IMR-90 (cell line): ENCODE measurements around the gene SKIL. TPM values are rescaled to one million over a fixed set of nuclear protein-coding genes. Genes with fewer than 3 reads are reported as not detected.

Experiments used
- ATAC-seq: fragments of 200-7000 bp; cut with Tn5 transposase; 2 replicates; pipeline ENCODE4 v1.9.1; 2020; ENCODE audit warnings: low read depth, mild to moderate bottlenecking, moderate library complexity
- BruUV-seq: library from RNA; stranded (reverse); fragments of 400-500 nt; replicated peaks from 2 replicates; lab custom pipeline; 2021; lab: Mats Ljungman, UMichigan
- CTCF ChIA-PET: fragments of 300-600 bp; formaldehyde crosslinking; extraction: SDS; loops from one replicate; lab custom pipeline; 2021; ENCODE audit warnings: antibody characterized with exemption; lab: Yijun Ruan, JAX
- POLR2A ChIA-PET: fragments of 300-600 bp; sonication (Branson Sonifier 250); formaldehyde crosslinking; loops from one replicate; lab custom pipeline; 2022; ENCODE audit warnings: antibody characterized with exemption; ENCODE audit not compliant: unreplicated experiment; lab: Charles Lee
- DNase-seq: peaks from one replicate; pipeline ENCODE4 v3.0.0; 2013
- H2AFZ ChIP-seq: replicated peaks from 2 replicates; pipeline ENCODE3; 2013; ENCODE audit warnings: low read length, mild to moderate bottlenecking; ENCODE audit not compliant: poor library complexity
- H2AK5ac ChIP-seq: 2 replicates; pipeline ENCODE4 v1.6.1; 2013; ENCODE audit warnings: low read depth, low read length, inconsistent platforms
- H2AK9ac ChIP-seq: replicated peaks from 2 replicates; pipeline ENCODE3; 2013; ENCODE audit warnings: mild to moderate bottlenecking, low read depth, low read length, moderate library complexity; ENCODE audit not compliant: poor library complexity
- H2BK120ac ChIP-seq: 2 replicates; pipeline ENCODE4 v1.6.1; 2013; ENCODE audit warnings: low read depth, low read length, inconsistent platforms
- H2BK15ac ChIP-seq: 3 replicates; pipeline ENCODE4 v1.6.1; 2013; ENCODE audit warnings: low read depth, low read length, inconsistent platforms
- H2BK20ac ChIP-seq: 2 replicates; pipeline ENCODE4 v1.6.1; 2013; ENCODE audit warnings: low read depth, mild to moderate bottlenecking, inconsistent platforms, low read length, moderate library complexity
- H2BK5ac ChIP-seq: 2 replicates; pipeline ENCODE4 v1.6.1; 2013; ENCODE audit warnings: mild to moderate bottlenecking, low read depth, low read length, inconsistent platforms; ENCODE audit not compliant: poor library complexity, severe bottlenecking
- H3K14ac ChIP-seq: replicated peaks from 2 replicates; pipeline ENCODE4 v1.6.1; 2013; ENCODE audit warnings: low read depth, low read length, inconsistent platforms
- H3K18ac ChIP-seq: 2 replicates; pipeline ENCODE4 v1.6.1; 2013; ENCODE audit warnings: low read depth, low read length, control low read depth
- H3K23ac ChIP-seq: 2 replicates; pipeline ENCODE4 v1.6.1; 2013; ENCODE audit warnings: low read depth, low read length, inconsistent platforms
- H3K27ac ChIP-seq: 2 replicates; pipeline ENCODE4 v1.5.1; 2013; ENCODE audit warnings: mild to moderate bottlenecking, control low read depth, low read length; ENCODE audit not compliant: insufficient read depth
- H3K27me3 ChIP-seq: 2 replicates; pipeline ENCODE4 v1.6.1; 2013; ENCODE audit warnings: low read length; ENCODE audit not compliant: control insufficient read depth, insufficient read depth
- H3K36me3 ChIP-seq: 2 replicates; pipeline ENCODE4 v1.6.1; 2013; ENCODE audit warnings: low read length, mixed read lengths; ENCODE audit not compliant: control insufficient read depth, insufficient read depth
- H3K4ac ChIP-seq: 2 replicates; pipeline ENCODE4 v1.6.1; 2013; ENCODE audit warnings: low read depth, low read length, inconsistent platforms
- H3K4me1 ChIP-seq: 2 replicates; pipeline ENCODE4 v1.6.1; 2013; ENCODE audit warnings: low read length, mixed read lengths; ENCODE audit not compliant: control insufficient read depth, insufficient read depth
- H3K4me2 ChIP-seq: 2 replicates; pipeline ENCODE4 v1.6.1; 2013; ENCODE audit warnings: low read depth, mild to moderate bottlenecking, control low read depth, low read length, moderate library complexity
- H3K4me3 ChIP-seq: 2 replicates; pipeline ENCODE4 v1.5.1; 2013; ENCODE audit warnings: low read depth, mild to moderate bottlenecking, control low read depth, low read length, moderate library complexity; ENCODE audit not compliant: insufficient read depth
- H3K56ac ChIP-seq: 2 replicates; pipeline ENCODE4 v1.6.1; 2013; ENCODE audit warnings: low read length, inconsistent platforms; ENCODE audit not compliant: insufficient read depth; ENCODE audit errors: extremely low read depth
- H3K79me1 ChIP-seq, 2 experiments: 2 replicates each; pipeline ENCODE4 v1.6.1; 2013; ENCODE audit warnings: low read length in 2 of 2, inconsistent platforms in 1 of 2, low read depth in 1 of 2
- H3K9ac ChIP-seq: 2 replicates; pipeline ENCODE4 v1.6.1; 2013; ENCODE audit warnings: low read depth, low read length, control low read depth
- H3K9me1 ChIP-seq: 2 replicates; pipeline ENCODE4 v1.6.1; 2013; ENCODE audit warnings: low read length, inconsistent platforms; ENCODE audit not compliant: insufficient read depth
- H3K9me3 ChIP-seq: 2 replicates; pipeline ENCODE4 v1.6.1; 2013; ENCODE audit warnings: low read length; ENCODE audit not compliant: control insufficient read depth, insufficient read depth
- H4K20me1 ChIP-seq: 2 replicates; pipeline ENCODE4 v1.6.1; 2013; ENCODE audit warnings: low read length, inconsistent platforms; ENCODE audit not compliant: insufficient read depth
- H4K5ac ChIP-seq: 2 replicates; pipeline ENCODE4 v1.6.1; 2013; ENCODE audit warnings: mild to moderate bottlenecking, low read depth, low read length, control low read depth
- H4K8ac ChIP-seq, 2 experiments: 2 replicates each; pipeline ENCODE4 v1.6.1; 2013; ENCODE audit warnings: low read depth in 2 of 2, low read length in 2 of 2, control low read depth in 1 of 2, inconsistent platforms in 1 of 2
- H4K91ac ChIP-seq: 2 replicates; pipeline ENCODE4 v1.6.1; 2013; ENCODE audit warnings: low read depth, low read length, inconsistent platforms; ENCODE audit not compliant: insufficient read depth
- BHLHE40 ChIP-seq: fragments of 150-350 bp; IDR thresholded peaks from 2 replicates; pipeline ENCODE4 v1.6.1; 2016; ENCODE audit warnings: mild to moderate bottlenecking, low read depth, low read length
- CEBPB ChIP-seq: IDR thresholded peaks from 2 replicates; pipeline ENCODE4 v1.6.1; 2012; ENCODE audit warnings: low read depth, low read length, improper control_type of control experiment
- CHD1 ChIP-seq: IDR thresholded peaks from 2 replicates; pipeline ENCODE4 v1.6.1; 2012; ENCODE audit warnings: low read depth, low read length, improper control_type of control experiment
- FOS ChIP-seq: fragments of 150-350 bp; IDR thresholded peaks from 2 replicates; pipeline ENCODE4 v1.6.1; 2016; ENCODE audit warnings: low read depth, low read length
- MAFK ChIP-seq: IDR thresholded peaks from 2 replicates; pipeline ENCODE4 v1.6.1; 2012; ENCODE audit warnings: low read depth, low read length, improper control_type of control experiment
- MAZ ChIP-seq: IDR thresholded peaks from 2 replicates; pipeline ENCODE4 v1.6.1; 2012; ENCODE audit warnings: low read depth, mild to moderate bottlenecking, low read length, improper control_type of control experiment, moderate library complexity, borderline replicate concordance
- MXI1 ChIP-seq: IDR thresholded peaks from 2 replicates; pipeline ENCODE4 v1.6.1; 2012; ENCODE audit warnings: low read depth, mild to moderate bottlenecking, low read length, moderate library complexity, borderline replicate concordance
- NFE2L2 ChIP-seq: fragments of 150-350 bp; IDR thresholded peaks from 2 replicates; pipeline ENCODE4 v1.6.1; 2016; ENCODE audit warnings: low read depth, mild to moderate bottlenecking, low read length
- POLR2A ChIP-seq: IDR thresholded peaks from 2 replicates; pipeline ENCODE4 v1.6.1; 2012; ENCODE audit warnings: mild to moderate bottlenecking, low read depth, low read length
- RAD21 ChIP-seq: IDR thresholded peaks from 2 replicates; pipeline ENCODE4 v1.6.1; 2012; ENCODE audit warnings: low read length, improper control_type of control experiment
- RCOR1 ChIP-seq: IDR thresholded peaks from 2 replicates; pipeline ENCODE4 v1.6.1; 2012; ENCODE audit warnings: mild to moderate bottlenecking, low read length, improper control_type of control experiment; ENCODE audit not compliant: insufficient replicate concordance
- RFX5 ChIP-seq: IDR thresholded peaks from 2 replicates; pipeline ENCODE4 v1.8.0; 2012; ENCODE audit warnings: low read depth, mild to moderate bottlenecking, low read length, moderate library complexity
- SMC3 ChIP-seq: fragments of 150-350 bp; IDR thresholded peaks from 2 replicates; pipeline ENCODE4 v1.6.1; 2016; ENCODE audit warnings: low read depth, mild to moderate bottlenecking, antibody characterized with exemption, low read length, moderate library complexity
- WGBS, 2 experiments: methylation state at CpG; one replicate each; pipeline versions ENCODE4 v1.1.5 to v1.1.7; 2013; ENCODE audit warnings: missing lambda C conversion rate in 2 of 2; ENCODE audit not compliant: insufficient read length in 1 of 2; ENCODE audit errors: extremely low coverage in 2 of 2; 5-methylcytosine and 5-hydroxymethylcytosine counted together
- dilution Hi-C: fragments of 300-500 bp; cut with HindIII; formaldehyde crosslinking; loops from one replicate; pipeline ENCODE4 v1.14.3; 2018; ENCODE audit warnings: low sequenced_read_pairs; ENCODE audit not compliant: unreplicated experiment
- in situ Hi-C: fragments of 300-500 bp; cut with MboI; formaldehyde crosslinking; loops from 3 replicates; pipeline ENCODE4 v1.14.3; 2019; ENCODE audit warnings: low sequenced_read_pairs, inconsistent platforms, mixed read lengths
- intact Hi-C: fragments of 100-400 bp; cut with micrococcal nuclease; formaldehyde crosslinking; loops from 2 replicates; pipeline ENCODE4 v1.10.0; 2022
- polyA plus RNA-seq, 3 experiments: library from polyadenylated mRNA; depleted of rRNA; stranded (reverse); fragments of >200 nt; gene quantifications; 2 replicates each; pipeline ENCODE4 v1.2.3, GENCODE V29; 2012; ENCODE audit warnings: low replicate concordance in 1 of 3
- total RNA-seq: library from RNA; depleted of rRNA; stranded (reverse); fragments of >200 nt; gene quantifications from 2 replicates; pipeline ENCODE4 v1.2.3, GENCODE V29; 2012
- TF ChIP-seq, protein P1 (sequence below): fragments of 150-350 bp; IDR thresholded peaks from 2 replicates; pipeline ENCODE4 v1.6.1; 2017; ENCODE audit warnings: mild to moderate bottlenecking, antibody characterized with exemption, low read length, low read depth
- TF ChIP-seq, protein P2 (sequence below): conservative IDR thresholded peaks from 2 replicates; pipeline ENCODE4 v1.5.1; 2012; ENCODE audit warnings: mild to moderate bottlenecking, low read depth, low read length, improper control_type of control experiment
- TF ChIP-seq, protein P3 (sequence below): fragments of 150-350 bp; IDR thresholded peaks from 2 replicates; pipeline ENCODE4 v1.6.1; 2016; ENCODE audit warnings: low read depth, mild to moderate bottlenecking, low read length, moderate library complexity, borderline replicate concordance

SKIL gene
- total and polyA plus RNA-seq, 2 of the 4 experiments (the other 2 are of a cell fraction), result 9.2 to 55.9 TPM

DNA sequence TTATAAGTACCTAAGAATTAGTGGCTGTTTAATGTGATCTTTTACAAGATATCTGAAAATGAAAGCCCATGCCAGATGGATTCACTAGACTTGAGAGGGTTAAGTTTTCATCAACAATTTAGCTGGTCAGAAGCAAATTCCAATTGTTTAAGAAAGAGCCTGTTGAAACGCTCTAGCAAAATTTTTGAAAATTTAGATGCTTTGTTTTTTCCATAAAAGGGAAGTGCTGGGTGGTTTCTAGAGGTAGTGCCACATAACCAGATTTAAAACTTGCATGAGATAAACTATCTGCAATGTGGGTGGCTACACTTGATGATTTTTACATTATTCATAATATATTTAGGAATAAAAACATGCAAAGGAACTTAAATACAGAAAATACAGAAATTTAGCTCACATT, 48.5 kb upstream of the SKIL start:
- TF ChIP-seq NFE2L2, result no peak
- TF ChIP-seq, protein P1, sequence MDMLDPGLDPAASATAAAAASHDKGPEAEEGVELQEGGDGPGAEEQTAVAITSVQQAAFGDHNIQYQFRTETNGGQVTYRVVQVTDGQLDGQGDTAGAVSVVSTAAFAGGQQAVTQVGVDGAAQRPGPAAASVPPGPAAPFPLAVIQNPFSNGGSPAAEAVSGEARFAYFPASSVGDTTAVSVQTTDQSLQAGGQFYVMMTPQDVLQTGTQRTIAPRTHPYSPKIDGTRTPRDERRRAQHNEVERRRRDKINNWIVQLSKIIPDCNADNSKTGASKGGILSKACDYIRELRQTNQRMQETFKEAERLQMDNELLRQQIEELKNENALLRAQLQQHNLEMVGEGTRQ, result no peak
- TF ChIP-seq RAD21, result no peak
- TF ChIP-seq CHD1, result no peak
- TF ChIP-seq, protein P2, sequence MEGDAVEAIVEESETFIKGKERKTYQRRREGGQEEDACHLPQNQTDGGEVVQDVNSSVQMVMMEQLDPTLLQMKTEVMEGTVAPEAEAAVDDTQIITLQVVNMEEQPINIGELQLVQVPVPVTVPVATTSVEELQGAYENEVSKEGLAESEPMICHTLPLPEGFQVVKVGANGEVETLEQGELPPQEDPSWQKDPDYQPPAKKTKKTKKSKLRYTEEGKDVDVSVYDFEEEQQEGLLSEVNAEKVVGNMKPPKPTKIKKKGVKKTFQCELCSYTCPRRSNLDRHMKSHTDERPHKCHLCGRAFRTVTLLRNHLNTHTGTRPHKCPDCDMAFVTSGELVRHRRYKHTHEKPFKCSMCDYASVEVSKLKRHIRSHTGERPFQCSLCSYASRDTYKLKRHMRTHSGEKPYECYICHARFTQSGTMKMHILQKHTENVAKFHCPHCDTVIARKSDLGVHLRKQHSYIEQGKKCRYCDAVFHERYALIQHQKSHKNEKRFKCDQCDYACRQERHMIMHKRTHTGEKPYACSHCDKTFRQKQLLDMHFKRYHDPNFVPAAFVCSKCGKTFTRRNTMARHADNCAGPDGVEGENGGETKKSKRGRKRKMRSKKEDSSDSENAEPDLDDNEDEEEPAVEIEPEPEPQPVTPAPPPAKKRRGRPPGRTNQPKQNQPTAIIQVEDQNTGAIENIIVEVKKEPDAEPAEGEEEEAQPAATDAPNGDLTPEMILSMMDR, result no peak
- TF ChIP-seq POLR2A, result no peak
- TF ChIP-seq CEBPB, result no peak
- no peak for TF ChIP-seq MXI1
- TF ChIP-seq MAZ, result no peak
- no peak for TF ChIP-seq RFX5
- TF ChIP-seq FOS, result no peak
- no peak for TF ChIP-seq MAFK
- TF ChIP-seq BHLHE40, result no peak
- TF ChIP-seq SMC3, result no peak
- TF ChIP-seq RCOR1, result no peak
- TF ChIP-seq, protein P3, sequence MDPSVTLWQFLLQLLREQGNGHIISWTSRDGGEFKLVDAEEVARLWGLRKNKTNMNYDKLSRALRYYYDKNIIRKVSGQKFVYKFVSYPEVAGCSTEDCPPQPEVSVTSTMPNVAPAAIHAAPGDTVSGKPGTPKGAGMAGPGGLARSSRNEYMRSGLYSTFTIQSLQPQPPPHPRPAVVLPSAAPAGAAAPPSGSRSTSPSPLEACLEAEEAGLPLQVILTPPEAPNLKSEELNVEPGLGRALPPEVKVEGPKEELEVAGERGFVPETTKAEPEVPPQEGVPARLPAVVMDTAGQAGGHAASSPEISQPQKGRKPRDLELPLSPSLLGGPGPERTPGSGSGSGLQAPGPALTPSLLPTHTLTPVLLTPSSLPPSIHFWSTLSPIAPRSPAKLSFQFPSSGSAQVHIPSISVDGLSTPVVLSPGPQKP, result no peak
- BruUV-seq, result no TSS peak

More for the DNA sequence above, 48.5 kb upstream of the SKIL start:
- dilution Hi-C loops (no loop called here), in situ Hi-C loops (no loop called here), intact Hi-C loops (loop anchor here (2.0 kb wide), 1 partner anchor 52 kb away; no protein-coding TSS in a partner anchor)
- Histone ChIP-seq H3K9ac (no peak overlapping the region; the same call in 1 of the 2 replicates), H3K9me3 (no peaks in the 10 kb centered on the region), H2AK5ac (no peak overlapping the region), H2BK120ac (no peak overlapping the region), H2BK20ac (no peak overlapping the region), H3K27me3 (no peaks in the 10 kb centered on the region), H3K4me3 (no peak overlapping the region), H3K23ac (no peak overlapping the region), H3K79me1 (peaks cover 0 to 3% of the 10 kb centered on the region in 2 experiments; a peak in 1 of 4 replicates), H3K36me3 (peaks cover 7% of the 10 kb centered on the region; the same call in 1 of the 2 replicates), H3K18ac (no peak overlapping the region), H4K91ac (no peak overlapping the region), H2BK5ac (peak overlapping the region; percentile 7), H3K4ac (no peak overlapping the region), H4K20me1 (no peaks in the 10 kb centered on the region), H3K9me1 (peaks cover 6% of the 10 kb centered on the region; the same call in 1 of the 2 replicates), H2AK9ac (no peak overlapping the region), H3K27ac (no peak overlapping the region), H3K14ac (no peak overlapping the region), H3K4me2 (0 out of 2 replicates have a peak overlapping the region, but pooled peaks have one; percentile 5), H3K56ac (no peak overlapping the region), H4K5ac (no peak overlapping the region), H2AFZ (no peak overlapping the region), H4K8ac (no peak overlapping the region), H2BK15ac (no peak overlapping the region), H3K4me1 (peaks cover 4% of the 10 kb centered on the region)
- DNase-seq (peak; percentile 24), ATAC-seq (no peak)
- WGBS, 2 experiments, result no CpG with 5 or more reads among the region's 1 CpG
- CTCF ChIA-PET, result interaction anchor here (0.7 to 2.1 kb wide), 5 partner anchors 48 to 537 kb away, joined by 3 to 7 read pairs (median 3); partner anchors contain the start of gene SKIL
- POLR2A ChIA-PET, result interaction anchor here (0.8 to 0.9 kb wide), 2 partner anchors 80 to 109 kb away, joined by 3 to 4 read pairs; no protein-coding TSS in a partner anchor
